Tongue (tissue), 2 donors: ENCODE measurements around the gene PLEKHM2. TPM values are rescaled to one million over a fixed set of nuclear protein-coding genes. Genes with fewer than 3 reads are reported as not detected.

Experiments used
- DNase-seq: peaks from one replicate; pipeline ENCODE4 v3.0.0-alpha.2; 2015
- total RNA-seq: library from RNA; depleted of rRNA; stranded (reverse); fragments of >200 nt; gene quantifications from one replicate; pipeline ENCODE4 v1.2.3, GENCODE V29; 2014

PLEKHM2 gene
- total RNA-seq, 1 donor from 2014 or later: 55.1 TPM

DNA sequence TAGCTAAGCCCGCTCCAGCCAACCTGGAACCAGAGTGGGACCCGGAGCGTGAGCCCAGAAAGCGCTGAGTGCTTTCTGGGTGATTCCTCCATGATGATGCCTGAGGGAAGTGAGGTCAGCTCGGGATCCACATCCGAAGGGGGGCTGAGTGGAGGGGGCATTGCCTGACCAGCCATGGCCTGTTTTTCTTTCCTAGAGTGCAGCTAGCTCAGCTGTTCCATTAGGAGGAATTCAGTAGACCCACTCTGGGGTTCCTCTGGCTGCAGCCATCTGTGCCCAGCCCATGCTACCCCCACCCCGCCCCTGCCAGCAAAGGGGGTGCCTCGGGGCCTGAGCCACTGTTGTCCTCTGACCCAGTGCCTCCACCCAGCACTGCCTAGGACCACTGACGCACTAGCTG lies 42.4 kb downstream of the PLEKHM2 start:
- no peak for DNase-seq

DNA sequence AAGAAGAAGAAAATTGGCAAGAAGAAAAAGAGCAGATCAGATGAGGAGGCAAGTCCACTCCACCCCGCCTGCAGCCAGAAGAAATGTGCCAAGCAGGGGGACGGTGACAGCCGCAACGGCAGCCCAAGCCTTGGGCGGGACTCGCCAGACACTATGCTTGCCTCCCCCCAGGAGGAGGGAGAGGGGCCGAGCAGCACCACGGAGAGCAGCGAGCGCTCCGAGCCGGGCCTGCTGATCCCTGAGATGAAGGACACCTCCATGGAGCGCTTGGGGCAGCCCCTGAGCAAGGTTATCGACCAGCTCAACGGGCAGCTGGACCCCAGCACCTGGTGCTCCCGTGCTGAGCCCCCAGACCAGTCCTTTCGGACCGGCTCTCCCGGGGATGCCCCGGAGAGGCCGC lies 42.9 kb downstream of the PLEKHM2 start:
- no peak for DNase-seq

DNA sequence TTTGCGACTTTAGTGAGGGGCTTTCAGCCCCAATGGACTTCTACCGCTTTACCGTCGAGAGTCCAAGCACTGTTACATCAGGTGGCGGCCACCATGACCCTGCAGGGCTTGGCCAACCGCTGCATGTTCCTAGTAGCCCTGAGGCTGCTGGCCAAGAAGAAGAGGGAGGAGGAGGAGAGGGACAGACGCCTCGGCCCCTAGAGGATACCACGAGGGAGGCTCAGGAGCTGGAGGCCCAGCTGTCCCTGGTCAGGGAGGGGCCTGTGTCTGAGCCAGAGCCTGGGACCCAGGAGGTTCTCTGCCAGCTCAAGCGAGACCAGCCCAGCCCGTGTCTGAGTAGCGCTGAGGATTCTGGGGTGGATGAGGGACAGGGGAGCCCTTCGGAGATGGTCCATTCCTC lies 43.3 kb downstream of the PLEKHM2 start:
- DNase-seq: no peak

DNA sequence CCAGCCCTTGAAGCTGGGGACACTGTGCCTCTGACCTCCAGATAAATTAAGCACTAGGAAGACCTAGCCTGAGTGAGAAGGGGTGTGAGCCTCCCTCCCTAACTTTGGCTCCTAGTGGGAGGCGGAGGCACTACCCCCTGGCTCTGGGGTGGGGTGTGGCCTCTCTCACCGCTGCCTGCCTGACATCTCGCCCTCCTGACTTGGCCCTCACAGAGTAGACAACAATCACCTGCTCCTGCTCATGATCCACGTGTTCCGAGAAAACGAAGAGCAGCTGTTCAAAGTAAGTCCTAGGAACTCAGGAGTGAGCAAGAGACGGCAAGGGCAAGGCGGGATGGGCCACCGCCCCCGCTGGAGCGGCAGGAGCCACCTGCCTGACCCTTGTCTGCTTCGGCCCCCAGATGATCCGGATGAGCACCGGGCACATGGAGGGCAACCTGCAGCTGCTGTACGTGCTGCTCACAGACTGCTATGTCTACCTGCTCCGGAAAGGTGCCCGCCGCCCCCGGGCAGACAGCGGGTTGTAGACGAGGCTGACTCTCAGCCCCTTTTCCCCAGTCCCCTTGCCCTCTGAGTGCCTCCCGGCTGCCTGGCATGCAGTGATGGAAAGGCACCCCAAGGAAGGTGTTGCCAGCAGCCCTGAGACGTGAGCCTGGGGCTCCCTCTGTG lies 43.9 kb downstream of the PLEKHM2 start:
- DNase-seq: no peak

DNA sequence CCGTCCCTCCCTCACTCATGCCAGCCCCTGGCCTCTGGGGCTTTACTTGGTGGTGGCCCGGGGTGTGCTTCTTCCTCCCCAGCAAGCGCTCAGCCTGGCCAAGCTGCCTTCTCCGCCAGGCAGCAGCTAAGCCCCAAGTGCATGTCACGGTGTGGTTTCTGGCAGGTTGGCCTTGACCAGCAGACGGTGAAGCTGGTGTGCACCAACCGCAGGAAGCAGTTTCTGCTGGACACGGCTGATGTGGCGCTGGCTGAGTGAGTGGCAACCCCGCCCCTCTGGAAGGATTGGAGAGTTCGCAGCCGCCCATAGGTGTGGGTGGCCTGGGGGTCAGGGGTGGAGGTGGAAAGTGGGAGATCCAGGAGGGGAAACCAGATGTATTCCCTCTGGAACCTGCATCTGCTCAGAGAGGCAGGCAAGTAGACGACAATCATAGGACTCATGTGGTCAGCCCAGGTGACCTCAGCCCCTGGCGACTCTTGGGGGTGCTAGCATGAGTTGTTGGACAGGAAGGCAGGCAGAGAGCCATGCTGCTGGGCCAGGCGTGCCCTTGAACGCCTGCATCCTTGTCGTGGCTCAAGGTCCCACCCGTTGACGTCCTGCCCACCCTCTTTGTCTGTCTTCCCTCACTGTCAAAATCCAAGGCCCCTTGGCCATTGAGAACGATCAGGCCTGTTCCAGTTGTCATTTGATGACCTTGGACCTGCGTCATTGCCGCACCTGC lies 45.0 kb downstream of the PLEKHM2 start:
- no peak for DNase-seq

DNA sequence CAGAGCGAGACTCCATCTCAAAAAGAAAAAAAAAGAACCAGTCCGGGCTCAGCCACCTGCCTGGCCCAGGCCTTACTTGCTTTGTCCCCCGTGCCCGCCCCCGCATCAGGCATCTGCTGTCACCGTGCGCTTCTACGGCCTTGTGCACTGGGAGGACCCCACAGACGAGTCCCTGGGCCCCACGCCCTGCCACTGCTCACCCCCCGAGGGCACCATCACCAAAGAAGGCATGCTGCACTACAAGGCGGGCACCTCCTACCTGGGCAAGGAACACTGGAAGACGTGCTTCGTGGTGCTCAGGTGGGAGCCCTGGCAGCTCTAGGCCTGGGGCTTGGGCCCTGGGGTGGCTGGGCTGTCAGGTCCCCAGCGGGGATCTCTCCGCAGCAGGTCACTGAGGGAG lies 46.3 kb downstream of the PLEKHM2 start:
- no peak for DNase-seq

DNA sequence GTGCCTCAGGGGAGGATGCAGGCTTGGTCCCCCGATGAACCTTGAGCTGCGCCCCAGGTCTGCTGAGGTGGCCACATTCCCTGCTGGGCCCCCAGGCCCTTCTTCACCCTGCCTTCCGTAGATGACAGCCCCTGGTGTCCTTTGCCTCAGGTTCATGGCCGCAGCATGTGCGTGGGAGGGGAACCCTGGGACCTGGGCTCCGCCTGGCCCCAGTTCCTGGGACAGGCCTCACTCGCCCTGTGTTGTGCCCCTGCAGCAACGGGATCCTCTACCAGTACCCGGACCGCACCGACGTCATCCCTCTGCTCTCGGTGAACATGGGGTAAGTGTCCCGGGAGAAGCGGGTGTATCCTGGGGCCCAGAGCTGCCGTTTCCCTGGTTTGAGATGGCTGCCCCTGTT lies 46.8 kb downstream of the PLEKHM2 start:
- DNase-seq: no peak

DNA sequence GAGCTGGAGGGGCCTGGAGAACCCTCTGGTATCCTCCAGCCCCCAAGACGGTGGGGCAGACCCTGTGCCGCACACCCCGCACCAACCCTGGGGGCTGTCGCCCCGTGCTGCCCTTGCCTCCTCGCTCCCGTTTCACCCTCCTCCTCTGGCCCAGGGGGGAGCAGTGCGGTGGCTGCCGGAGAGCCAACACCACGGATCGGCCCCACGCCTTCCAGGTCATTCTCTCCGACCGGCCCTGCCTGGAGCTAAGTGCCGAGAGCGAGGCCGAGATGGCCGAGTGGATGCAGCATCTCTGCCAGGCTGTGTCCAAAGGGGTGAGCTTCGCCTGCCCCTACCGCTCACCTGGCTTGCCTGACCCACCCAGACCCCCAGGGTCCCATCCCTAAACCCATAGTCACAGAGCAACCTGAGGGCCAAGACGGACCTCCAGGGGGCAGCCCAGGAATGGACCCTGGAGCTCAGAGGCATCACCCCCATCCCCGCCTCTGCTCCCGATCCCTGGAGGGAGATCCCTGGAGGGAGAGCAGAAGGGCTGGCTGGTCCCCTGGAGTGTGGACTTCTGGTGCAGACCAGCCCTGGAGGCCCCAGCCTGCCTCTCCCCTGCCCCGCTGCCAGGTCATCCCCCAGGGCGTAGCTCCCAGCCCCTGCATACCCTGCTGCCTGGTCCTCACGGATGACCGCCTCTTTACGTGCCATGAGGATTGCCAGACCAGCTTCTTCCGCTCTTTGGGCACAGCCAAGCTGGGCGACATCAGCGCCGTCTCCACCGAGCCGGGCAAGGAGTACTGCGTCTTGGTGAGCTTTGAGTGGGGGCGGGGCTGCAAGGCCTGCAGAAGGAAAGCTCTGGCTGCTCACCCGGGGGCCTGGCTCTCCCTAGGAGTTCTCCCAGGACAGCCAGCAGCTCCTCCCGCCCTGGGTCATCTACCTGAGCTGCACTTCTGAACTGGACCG lies 47.9 kb downstream of the PLEKHM2 start:
- no peak for DNase-seq

DNA sequence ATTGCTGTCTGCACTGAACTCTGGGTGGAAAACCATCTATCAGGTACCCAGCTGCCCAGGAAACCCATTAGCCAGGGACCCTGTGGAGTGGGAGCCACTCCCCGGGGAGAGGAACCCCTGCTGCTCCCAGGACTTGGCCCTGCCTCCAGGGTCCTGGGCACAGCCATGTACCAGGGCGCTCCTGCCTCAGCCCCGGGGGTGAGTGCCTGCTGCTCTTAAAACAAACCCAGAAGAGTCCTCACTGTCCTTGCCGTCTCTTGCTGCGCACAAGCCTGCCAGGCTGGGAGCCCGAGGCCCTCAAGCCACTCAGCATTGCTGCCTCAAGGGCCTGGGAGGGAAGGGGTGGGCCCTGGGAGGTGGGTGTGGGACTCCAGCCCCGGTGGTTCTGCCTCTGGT lies 48.6 kb downstream of the PLEKHM2 start:
- no peak for DNase-seq

DNA sequence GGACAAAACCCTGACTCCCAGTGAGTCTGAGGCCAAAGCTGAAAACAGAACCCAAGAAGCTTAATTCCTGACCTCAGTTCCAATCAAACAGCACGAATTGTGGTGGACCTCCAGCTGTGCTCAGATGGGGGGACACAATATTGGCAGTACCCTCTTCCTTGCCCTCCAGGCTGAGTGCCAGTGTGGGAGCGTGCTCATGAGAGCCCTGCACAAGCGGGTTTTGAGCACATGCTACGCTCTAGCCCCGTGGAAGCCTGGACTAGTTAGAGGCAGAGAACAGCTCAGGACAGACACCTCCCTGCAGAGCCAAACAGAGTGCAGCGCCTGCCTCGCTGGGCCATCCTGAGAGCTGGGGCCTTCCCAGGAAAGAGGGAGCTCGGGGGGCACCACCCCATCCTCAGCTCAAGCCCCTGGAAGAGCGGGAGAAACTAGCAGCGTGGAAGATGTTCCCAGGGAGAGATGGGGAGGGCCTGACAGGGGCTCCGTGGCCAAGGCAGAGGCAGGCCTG lies 49.2 kb downstream of the PLEKHM2 start:
- DNase-seq: no peak

DNA sequence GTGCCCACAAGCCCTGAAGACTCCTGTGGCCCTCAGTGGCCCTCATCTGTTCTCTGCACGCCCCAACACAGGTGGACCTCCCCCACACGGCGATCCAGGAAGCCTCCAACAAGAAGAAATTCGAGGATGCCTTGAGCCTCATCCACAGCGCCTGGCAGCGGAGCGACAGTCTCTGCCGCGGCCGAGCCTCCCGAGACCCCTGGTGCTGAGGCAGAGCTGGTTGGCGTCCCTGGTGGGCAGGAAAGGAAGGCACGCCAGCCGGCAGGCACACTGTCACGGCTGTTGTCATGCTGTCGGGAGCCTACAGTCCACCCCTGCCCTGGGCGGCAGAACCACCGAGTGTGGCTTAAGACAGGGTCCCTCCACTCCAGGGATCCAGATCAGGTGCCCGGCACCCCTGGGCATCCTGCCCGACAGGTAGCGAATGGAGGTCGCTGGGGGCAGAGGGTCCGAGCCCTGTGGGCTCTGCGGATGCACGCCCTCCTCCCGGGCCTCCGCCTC lies 49.7 kb downstream of the PLEKHM2 start:
- DNase-seq: no peak

DNA sequence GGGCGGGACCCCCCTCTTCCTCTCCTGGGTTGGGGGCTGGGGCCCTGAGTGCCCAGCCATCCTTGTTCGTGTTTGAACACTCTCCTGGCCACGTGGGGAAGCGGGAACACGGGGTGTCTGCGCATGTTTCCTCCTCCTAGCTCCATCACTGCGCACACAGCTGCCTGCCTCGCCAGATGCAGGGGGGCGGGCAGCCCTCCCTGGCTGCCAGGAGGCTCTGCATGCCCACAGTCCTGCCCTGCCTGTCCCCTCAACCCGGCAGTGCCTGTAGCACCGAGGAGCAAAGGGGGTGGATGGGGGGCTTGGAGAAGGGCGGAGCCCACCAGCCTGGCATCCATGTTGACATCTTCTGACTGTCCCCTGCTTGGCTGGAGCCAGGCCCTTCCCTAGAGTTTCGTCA lies 50.2 kb downstream of the PLEKHM2 start:
- no peak for DNase-seq

DNA sequence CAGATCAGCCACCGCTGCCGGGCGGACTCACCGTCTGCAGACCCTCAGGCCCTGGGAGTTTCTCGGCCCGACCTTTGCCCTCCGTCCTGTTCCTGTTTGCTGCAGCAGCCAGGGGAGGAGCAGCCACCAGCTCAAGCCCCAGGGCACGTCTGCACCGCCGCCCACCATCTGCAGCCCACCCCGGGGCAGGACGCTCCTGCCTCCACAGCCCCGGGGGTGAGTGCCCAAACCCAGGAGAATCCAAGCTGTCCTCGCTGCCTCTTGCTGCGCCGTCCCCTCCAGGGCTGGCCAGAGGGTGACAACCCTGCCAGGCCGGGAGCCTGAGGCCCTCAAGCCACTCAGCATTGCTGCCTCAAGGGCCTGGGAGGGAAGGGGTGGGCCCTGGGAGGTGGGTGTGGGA lies 50.8 kb downstream of the PLEKHM2 start:
- no peak for DNase-seq

DNA sequence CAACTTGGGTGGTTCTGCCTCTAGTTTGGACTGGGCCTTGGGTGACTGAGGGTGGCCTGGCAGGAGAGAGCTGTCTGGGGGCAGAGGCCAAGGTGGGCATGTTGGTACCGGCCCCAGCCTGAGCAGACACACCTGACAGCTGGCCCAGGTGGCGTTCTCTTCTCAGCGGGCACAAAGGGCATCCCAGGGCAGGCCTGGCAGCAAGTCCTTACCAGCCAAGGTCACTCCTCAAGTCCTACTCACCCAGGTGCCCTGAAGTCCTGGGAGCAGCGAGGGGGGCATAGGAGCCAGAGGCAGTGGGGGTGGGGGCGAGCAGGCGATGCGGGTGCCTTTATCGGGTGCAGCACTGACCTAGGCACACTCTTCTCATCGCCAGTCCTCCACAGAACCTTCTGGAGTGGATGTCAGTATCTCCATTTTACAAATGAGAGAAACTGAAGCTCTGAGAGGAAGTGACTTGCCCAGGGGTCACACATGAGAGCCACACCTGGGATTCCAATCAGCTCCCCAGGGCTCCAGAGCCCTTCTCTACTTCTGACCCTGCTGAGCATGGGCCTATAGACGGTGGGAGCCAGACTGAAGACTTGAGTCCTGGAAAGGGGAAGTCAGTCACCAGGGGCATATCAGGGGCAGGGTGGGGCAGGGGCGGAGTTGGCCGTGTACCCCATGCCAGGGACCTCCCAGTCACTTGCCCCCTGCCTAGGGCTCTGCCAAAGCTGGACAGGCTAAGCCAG lies 51.4 kb downstream of the PLEKHM2 start:
- no peak for DNase-seq

DNA sequence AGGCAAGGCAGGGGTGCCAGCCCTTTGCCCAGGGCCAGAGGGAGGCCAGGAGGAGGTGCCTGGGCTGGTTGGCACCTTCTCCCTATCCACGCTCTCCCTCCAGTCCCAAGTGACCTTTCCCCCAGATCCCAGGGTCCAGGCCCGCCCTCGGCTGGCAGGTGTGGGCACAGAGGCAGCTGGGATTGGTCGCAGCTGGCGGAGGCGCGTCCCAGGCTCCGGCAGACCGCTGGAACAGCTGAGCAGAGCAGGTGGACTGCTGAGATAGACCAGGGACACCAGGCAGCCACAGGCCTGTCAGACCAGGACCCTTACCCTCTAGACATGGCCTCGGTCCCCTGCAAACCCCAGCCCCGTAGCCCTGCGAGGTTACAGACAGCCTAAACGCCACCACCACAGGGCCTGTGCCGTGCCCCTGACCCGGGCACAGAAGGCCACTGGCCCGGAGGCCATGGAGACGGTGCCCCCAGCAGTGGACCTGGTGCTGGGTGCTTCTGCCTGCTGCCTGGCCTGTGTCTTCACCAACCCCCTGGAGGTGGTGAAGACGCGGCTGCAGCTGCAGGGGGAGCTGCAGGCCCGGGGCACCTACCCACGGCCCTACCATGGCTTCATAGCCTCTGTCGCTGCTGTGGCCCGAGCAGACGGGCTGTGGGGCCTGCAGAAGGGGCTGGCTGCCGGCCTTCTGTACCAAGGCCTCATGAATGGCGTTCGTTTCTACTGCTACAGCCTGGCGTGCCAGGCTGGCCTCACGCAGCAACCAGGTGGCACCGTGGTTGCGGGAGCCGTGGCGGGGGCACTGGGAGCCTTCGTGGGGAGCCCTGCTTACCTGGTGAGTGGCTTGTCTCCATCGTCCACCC lies 52.1 kb downstream of the PLEKHM2 start, which contains the start of gene SLC25A34:
Gene SLC25A34, plus strand, starts transcription at position 221 of the 854 bp plus-strand sequence. Its CDS starts 228 bp downstream, at position 449.
- DNase-seq: peak; percentile 93

DNA sequence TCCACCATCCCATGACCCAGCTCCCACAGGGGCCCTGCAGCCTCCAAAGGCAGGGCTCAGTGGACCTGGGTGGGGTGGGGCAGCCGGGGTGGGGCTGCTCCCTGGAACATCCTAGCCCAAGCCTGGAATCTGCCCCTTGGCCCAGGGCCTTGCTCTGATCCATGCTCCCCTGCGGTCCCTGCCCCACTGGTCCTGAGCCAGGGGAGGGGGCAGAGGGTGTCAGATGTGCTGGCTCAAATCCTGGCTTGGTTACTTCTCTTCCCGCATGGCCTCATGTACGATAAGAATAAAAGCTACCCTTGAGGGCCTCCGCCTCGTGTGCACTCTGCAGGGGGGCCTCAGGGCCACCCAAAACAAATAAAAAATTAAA lies 52.8 kb downstream of the PLEKHM2 start:
- no peak for DNase-seq

DNA sequence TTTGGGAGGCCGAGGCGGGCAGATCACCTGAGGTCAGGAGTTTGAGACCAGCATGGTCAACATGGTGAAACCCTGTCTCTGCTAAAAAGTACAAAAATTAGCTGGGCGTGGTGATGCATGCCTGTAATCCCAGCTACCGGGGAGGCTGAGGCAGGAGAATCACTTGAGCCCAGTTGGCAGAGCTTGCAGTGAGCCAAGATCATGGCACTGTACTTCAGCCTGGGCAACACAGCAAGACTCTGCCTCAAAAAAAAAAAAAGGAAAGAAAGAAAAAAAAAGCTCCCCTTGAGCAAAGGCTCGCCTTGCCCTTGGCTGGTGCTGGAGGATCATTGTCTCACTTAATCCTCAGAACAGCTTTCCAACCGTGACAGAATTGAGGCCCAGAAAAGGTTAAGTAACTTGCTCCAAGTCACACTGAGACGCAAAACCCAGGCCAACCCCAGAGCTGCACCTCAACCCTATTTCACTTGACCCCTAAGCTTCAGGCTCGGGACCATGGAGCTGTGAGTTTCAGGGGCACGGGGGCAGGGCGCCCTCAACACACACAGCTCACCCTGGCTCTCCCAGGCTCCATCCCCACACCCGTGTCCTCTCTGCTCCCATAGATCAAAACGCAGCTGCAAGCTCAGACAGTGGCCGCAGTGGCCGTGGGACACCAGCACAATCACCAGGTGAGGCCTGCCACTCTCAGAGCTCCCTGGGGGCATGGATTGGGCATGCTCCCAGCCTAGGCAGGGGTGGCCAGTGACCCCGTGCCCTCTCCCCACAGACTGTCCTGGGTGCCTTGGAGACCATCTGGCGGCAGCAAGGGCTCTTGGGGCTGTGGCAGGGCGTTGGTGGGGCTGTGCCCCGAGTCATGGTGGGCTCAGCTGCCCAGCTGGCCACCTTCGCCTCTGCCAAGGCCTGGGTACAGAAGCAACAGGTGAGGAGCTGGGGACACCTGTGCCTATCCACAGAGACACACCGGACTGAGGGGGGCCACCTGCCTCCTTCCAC lies 53.5 kb downstream of the PLEKHM2 start:
- no peak for DNase-seq

DNA sequence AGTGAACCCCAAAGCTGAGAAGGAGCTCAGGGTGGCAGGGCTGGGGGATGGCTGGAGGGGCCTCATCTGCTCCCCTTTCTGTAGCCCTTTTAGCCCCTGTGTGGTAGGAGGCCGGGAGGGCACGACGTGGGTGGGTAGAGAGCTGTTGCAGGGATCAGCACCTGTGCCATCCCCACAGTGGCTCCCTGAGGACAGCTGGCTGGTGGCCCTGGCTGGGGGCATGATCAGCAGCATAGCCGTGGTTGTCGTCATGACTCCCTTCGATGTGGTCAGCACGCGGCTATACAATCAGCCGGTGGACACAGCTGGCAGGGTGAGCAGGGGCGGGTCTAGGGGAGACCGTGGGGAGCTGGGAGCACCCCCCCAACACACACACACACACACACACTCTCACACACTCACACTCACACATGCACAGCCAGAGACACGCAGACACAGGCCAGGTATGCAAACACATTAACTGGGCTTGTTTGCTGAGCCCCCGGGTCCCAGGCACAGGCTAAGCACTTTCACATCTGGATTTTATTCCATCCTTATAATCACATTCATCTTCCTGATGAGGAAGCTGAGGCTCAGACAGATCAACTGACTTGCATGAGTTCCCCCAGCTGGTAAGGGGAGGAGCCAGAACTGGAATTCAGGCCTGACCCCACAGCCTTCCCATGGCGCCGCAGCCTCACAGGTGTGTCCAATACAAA lies 54.4 kb downstream of the PLEKHM2 start:
- DNase-seq: no peak

DNA sequence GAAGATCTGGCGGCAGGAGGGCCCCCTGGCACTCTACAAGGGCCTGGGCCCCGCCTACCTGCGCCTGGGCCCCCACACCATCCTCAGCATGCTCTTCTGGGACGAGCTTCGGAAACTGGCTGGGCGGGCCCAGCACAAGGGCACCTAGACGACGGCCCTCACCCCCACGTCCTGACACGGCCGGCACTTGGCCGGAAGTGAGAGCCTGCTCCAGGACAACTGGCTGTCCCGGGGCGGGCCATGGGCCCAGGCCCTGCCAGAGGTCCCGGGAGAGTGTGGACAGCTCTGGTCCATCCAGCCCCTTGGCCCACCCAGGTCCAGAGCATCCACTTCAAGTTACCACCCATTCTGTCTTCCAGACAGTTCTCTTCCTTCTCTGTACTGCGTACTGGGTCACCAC lies 55.1 kb downstream of the PLEKHM2 start:
- no peak for DNase-seq
